H1 (cell line): Measurements from ENCODE around the gene SLC5A10. TPM values are rescaled to one million over a fixed set of nuclear protein-coding genes. Genes with fewer than 3 reads are reported as not detected.

Experiments
- CBX8 ChIP-seq: fragments of 300-800, 300-1000 bp; sonication (generic); IDR thresholded peaks from 2 replicates; pipeline ENCODE4 v1.7.1; 2016; ENCODE audit warnings: low read depth, low read length, borderline replicate concordance
- CHD2 ChIP-seq: IDR thresholded peaks from 2 replicates; pipeline ENCODE4 v1.6.1; 2012; ENCODE audit warnings: low read length, improper control_type of control experiment
- GABPA ChIP-seq: IDR thresholded peaks from 2 replicates; pipeline ENCODE4 v1.6.1; 2011; ENCODE audit warnings: mild to moderate bottlenecking, low read length, moderate library complexity, borderline replicate concordance; ENCODE audit not compliant: insufficient read depth
- KDM1A ChIP-seq: fragments of 200-600, 300-600 bp; sonication (generic); IDR thresholded peaks from 2 replicates; pipeline ENCODE4 v1.7.1; 2016; ENCODE audit warnings: mild to moderate bottlenecking, low read length, borderline replicate concordance
- KDM4A ChIP-seq: IDR thresholded peaks from one replicate; pipeline ENCODE4 v1.7.1; 2012; ENCODE audit warnings: low read depth, mild to moderate bottlenecking, moderate library complexity, low read length, inconsistent platforms; ENCODE audit not compliant: severe bottlenecking
- RFX5 ChIP-seq: IDR thresholded peaks from 2 replicates; pipeline ENCODE4 v1.6.1; 2011; ENCODE audit warnings: low read depth, low read length, improper control_type of control experiment, borderline replicate concordance
- TBP ChIP-seq: IDR thresholded peaks from 2 replicates; pipeline ENCODE4 v1.6.1; 2011; ENCODE audit warnings: low read depth, low read length, improper control_type of control experiment
- YY1 ChIP-seq: IDR thresholded peaks from 2 replicates; pipeline ENCODE4 v1.6.1; 2011; ENCODE audit warnings: low read depth, mild to moderate bottlenecking, low read length
- polyA plus RNA-seq, 7 experiments: library from polyadenylated mRNA; depleted of rRNA in 3 of 7; stranded (reverse) in 5 of 7; unstranded in 2 of 7; fragments of >200 nt in 5 of 7; fragments of 200-250 nt in 2 of 7; gene quantifications; 1 replicate in 5 of 7; 2 replicates in 1 of 7; 4 replicates in 1 of 7; pipeline versions ENCODE4 v1.2.1 to v1.2.3, GENCODE V29; 2011 to 2013; ENCODE audit warnings: missing spikeins in 2 of 7, mixed read lengths in 2 of 7
- total RNA-seq: library from RNA; stranded (reverse); fragmentation: NEBNext Ultra II Directional; extraction: Animal tissue kit (Norgen Biotek cat#: 25700); gene quantifications from 2 replicates; pipeline ENCODE4 v1.2.1, GENCODE V29; 2021
- TF ChIP-seq, protein P1 (sequence below): fragments of 300-600 bp; sonication (generic); IDR thresholded peaks from 2 replicates; pipeline ENCODE4 v1.7.1; 2012; ENCODE audit warnings: low read length, moderate library complexity, mild to moderate bottlenecking, inconsistent platforms; ENCODE audit not compliant: insufficient replicate concordance
- TF ChIP-seq, protein P2 (sequence below): IDR thresholded peaks from 2 replicates; pipeline ENCODE4 v1.6.1; 2012; ENCODE audit warnings: low read length, inconsistent platforms

The SLC5A10 gene
- total and polyA plus RNA-seq, 2 of the 8 experiments (the other 6 are each of a cell fraction or from before 2014, with no cell fraction given) = 0.05 to 0.11 TPM

DNA sequence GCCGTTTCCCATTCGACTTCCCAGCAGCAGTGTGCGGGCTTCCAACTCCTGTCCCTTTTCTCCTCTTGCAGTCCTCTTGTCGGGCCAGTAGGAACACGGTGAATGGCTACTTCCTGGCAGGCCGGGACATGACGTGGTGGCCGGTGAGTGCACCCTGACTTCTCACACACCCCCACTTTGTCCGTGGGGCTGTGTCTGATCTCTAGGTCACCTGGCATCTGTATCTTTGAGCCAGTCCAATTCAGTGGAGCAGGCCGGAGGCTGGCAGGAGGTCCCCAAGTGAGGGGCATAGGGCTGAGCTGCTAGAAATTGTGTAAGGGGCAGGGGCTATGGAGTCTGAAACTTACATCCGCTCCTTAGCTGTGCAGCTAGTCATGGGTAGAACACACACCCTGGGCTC is 6.6 kb downstream of the SLC5A10 start (continued):
- TF ChIP-seq, protein P1, sequence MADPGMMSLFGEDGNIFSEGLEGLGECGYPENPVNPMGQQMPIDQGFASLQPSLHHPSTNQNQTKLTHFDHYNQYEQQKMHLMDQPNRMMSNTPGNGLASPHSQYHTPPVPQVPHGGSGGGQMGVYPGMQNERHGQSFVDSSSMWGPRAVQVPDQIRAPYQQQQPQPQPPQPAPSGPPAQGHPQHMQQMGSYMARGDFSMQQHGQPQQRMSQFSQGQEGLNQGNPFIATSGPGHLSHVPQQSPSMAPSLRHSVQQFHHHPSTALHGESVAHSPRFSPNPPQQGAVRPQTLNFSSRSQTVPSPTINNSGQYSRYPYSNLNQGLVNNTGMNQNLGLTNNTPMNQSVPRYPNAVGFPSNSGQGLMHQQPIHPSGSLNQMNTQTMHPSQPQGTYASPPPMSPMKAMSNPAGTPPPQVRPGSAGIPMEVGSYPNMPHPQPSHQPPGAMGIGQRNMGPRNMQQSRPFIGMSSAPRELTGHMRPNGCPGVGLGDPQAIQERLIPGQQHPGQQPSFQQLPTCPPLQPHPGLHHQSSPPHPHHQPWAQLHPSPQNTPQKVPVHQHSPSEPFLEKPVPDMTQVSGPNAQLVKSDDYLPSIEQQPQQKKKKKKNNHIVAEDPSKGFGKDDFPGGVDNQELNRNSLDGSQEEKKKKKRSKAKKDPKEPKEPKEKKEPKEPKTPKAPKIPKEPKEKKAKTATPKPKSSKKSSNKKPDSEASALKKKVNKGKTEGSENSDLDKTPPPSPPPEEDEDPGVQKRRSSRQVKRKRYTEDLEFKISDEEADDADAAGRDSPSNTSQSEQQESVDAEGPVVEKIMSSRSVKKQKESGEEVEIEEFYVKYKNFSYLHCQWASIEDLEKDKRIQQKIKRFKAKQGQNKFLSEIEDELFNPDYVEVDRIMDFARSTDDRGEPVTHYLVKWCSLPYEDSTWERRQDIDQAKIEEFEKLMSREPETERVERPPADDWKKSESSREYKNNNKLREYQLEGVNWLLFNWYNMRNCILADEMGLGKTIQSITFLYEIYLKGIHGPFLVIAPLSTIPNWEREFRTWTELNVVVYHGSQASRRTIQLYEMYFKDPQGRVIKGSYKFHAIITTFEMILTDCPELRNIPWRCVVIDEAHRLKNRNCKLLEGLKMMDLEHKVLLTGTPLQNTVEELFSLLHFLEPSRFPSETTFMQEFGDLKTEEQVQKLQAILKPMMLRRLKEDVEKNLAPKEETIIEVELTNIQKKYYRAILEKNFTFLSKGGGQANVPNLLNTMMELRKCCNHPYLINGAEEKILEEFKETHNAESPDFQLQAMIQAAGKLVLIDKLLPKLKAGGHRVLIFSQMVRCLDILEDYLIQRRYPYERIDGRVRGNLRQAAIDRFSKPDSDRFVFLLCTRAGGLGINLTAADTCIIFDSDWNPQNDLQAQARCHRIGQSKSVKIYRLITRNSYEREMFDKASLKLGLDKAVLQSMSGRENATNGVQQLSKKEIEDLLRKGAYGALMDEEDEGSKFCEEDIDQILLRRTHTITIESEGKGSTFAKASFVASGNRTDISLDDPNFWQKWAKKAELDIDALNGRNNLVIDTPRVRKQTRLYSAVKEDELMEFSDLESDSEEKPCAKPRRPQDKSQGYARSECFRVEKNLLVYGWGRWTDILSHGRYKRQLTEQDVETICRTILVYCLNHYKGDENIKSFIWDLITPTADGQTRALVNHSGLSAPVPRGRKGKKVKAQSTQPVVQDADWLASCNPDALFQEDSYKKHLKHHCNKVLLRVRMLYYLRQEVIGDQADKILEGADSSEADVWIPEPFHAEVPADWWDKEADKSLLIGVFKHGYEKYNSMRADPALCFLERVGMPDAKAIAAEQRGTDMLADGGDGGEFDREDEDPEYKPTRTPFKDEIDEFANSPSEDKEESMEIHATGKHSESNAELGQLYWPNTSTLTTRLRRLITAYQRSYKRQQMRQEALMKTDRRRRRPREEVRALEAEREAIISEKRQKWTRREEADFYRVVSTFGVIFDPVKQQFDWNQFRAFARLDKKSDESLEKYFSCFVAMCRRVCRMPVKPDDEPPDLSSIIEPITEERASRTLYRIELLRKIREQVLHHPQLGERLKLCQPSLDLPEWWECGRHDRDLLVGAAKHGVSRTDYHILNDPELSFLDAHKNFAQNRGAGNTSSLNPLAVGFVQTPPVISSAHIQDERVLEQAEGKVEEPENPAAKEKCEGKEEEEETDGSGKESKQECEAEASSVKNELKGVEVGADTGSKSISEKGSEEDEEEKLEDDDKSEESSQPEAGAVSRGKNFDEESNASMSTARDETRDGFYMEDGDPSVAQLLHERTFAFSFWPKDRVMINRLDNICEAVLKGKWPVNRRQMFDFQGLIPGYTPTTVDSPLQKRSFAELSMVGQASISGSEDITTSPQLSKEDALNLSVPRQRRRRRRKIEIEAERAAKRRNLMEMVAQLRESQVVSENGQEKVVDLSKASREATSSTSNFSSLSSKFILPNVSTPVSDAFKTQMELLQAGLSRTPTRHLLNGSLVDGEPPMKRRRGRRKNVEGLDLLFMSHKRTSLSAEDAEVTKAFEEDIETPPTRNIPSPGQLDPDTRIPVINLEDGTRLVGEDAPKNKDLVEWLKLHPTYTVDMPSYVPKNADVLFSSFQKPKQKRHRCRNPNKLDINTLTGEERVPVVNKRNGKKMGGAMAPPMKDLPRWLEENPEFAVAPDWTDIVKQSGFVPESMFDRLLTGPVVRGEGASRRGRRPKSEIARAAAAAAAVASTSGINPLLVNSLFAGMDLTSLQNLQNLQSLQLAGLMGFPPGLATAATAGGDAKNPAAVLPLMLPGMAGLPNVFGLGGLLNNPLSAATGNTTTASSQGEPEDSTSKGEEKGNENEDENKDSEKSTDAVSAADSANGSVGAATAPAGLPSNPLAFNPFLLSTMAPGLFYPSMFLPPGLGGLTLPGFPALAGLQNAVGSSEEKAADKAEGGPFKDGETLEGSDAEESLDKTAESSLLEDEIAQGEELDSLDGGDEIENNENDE = no peak
- TF ChIP-seq YY1 = no peak
- TF ChIP-seq TBP = no peak
- TF ChIP-seq, protein P2, sequence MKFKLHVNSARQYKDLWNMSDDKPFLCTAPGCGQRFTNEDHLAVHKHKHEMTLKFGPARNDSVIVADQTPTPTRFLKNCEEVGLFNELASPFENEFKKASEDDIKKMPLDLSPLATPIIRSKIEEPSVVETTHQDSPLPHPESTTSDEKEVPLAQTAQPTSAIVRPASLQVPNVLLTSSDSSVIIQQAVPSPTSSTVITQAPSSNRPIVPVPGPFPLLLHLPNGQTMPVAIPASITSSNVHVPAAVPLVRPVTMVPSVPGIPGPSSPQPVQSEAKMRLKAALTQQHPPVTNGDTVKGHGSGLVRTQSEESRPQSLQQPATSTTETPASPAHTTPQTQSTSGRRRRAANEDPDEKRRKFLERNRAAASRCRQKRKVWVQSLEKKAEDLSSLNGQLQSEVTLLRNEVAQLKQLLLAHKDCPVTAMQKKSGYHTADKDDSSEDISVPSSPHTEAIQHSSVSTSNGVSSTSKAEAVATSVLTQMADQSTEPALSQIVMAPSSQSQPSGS = no peak
- no peak for TF ChIP-seq KDM1A
- TF ChIP-seq KDM4A = no peak
- TF ChIP-seq RFX5 = no peak
- TF ChIP-seq CBX8 = no peak
- no peak for TF ChIP-seq GABPA
- no peak for TF ChIP-seq CHD2
